ACC112 (cell line): ENCODE results near the gene AGPAT2.

ENCODE experiments used
- H2AFZ ChIP-seq: fragments of 200-600 bp; sonication (generic); one replicate; pipeline ENCODE4 v1.6.0; 2017; ENCODE audit warnings: antibody characterized with exemption, low read length; ENCODE audit not compliant: unreplicated experiment
- H3K27ac ChIP-seq: fragments of 200-600 bp; sonication (generic); 2 replicates; pipeline ENCODE4 v1.5.1; 2014; ENCODE audit warnings: low read depth, mild to moderate bottlenecking, antibody characterized with exemption, low read length, moderate library complexity
- H3K27me3 ChIP-seq: fragments of 200-600 bp; sonication (generic); 2 replicates; pipeline ENCODE4 v1.6.1; 2014; ENCODE audit warnings: mild to moderate bottlenecking, antibody characterized with exemption, low read length, moderate library complexity, mixed read lengths; ENCODE audit not compliant: insufficient read depth
- H3K36me3 ChIP-seq: fragments of 200-600 bp; sonication (generic); 2 replicates; pipeline ENCODE4 v1.6.1; 2016; ENCODE audit warnings: mild to moderate bottlenecking, antibody characterized with exemption, low read length, moderate library complexity, mixed read lengths; ENCODE audit not compliant: insufficient read depth
- H3K4me1 ChIP-seq: fragments of 200-600 bp; sonication (generic); one replicate; pipeline ENCODE4 v1.6.1; 2016; ENCODE audit warnings: low read length, mixed read lengths; ENCODE audit not compliant: insufficient read depth, unreplicated experiment, control insufficient read depth
- H3K4me3 ChIP-seq: fragments of 200-600 bp; sonication (generic); 2 replicates; pipeline ENCODE4 v1.5.1; 2014; ENCODE audit warnings: mild to moderate bottlenecking, low read depth, low read length
- H3K79me2 ChIP-seq: fragments of 200-600 bp; sonication (generic); one replicate; pipeline ENCODE4 v1.6.0; 2016; ENCODE audit warnings: low read length; ENCODE audit not compliant: control insufficient read depth, unreplicated experiment, insufficient read depth

The AGPAT2 gene

GRCh38 chr9:136665704-136666371 lies 21.4 kb downstream of the AGPAT2 start:
- Histone ChIP-seq H2AFZ (peak overlapping the region; percentile 50), H3K4me1 (peaks cover 2% of the 10 kb centered on the region), H3K27me3 (no peaks in the 10 kb centered on the region), H3K27ac (no peak overlapping the region), H3K4me3 (peak overlapping the region; percentile 74), H3K79me2 (no peaks in the 10 kb centered on the region), H3K36me3 (no peaks in the 10 kb centered on the region)

- Histone ChIP-seq H3K4me3 (peak overlapping the region; percentile 74), H3K27ac (no peak overlapping the region), H3K36me3 (no peaks in the 10 kb centered on the region), H3K79me2 (no peaks in the 10 kb centered on the region), H2AFZ (no peak overlapping the region), H3K27me3 (no peaks in the 10 kb centered on the region), H3K4me1 (no peaks in the 10 kb centered on the region)
Measured at GRCh38 chr9:136665111-136665703, 22.1 kb downstream of the AGPAT2 start.

GRCh38 chr9:136664000-136664915 lies 23.0 kb downstream of the AGPAT2 start:
- peaks cover 2% of the 10 kb centered on the region; the same call in 1 of the 2 replicates for H3K27me3 ChIP-seq
- H3K4me3 ChIP-seq = no peak overlapping the region
- no peak overlapping the region for H2AFZ ChIP-seq
- no peak overlapping the region for H3K27ac ChIP-seq
- H3K4me1 ChIP-seq = no peaks in the 10 kb centered on the region
- no peaks in the 10 kb centered on the region for H3K79me2 ChIP-seq
- no peaks in the 10 kb centered on the region for H3K36me3 ChIP-seq

- Histone ChIP-seq H3K79me2 (no peaks in the 10 kb centered on the region), H3K4me3 (no peak within 1 kb of the TSS), H3K27me3 (peaks cover 15% of the 10 kb centered on the region; the same call in 1 of the 2 replicates), H2AFZ (no peak within 1 kb of the TSS), H3K4me1 (no peaks in the 10 kb centered on the region), H3K36me3 (no peaks in the 10 kb centered on the region), H3K27ac (no peak within 1 kb of the TSS)
Measured at GRCh38 chr9:136662656-136663581, 24.3 kb downstream of the AGPAT2 start, which contains the start of gene EGFL7. Gene EGFL7, plus strand, starts transcription at chr9:136662916. Its CDS starts 5,367 bp downstream, at chr9:136668283.

- Histone ChIP-seq H3K27me3 (peaks cover 15% of the 10 kb centered on the region; the same call in 1 of the 2 replicates), H3K27ac (no peak overlapping the region)
Measured at GRCh38 chr9:136662326-136662655, 25.0 kb downstream of the AGPAT2 start.

GRCh38 chr9:136661641-136662325 lies 25.5 kb downstream of the AGPAT2 start:
- Histone ChIP-seq H3K27me3 (peaks cover 15% of the 10 kb centered on the region; the same call in 1 of the 2 replicates), H3K79me2 (no peaks in the 10 kb centered on the region), H3K36me3 (no peaks in the 10 kb centered on the region), H3K4me3 (no peak overlapping the region), H3K27ac (no peak overlapping the region), H2AFZ (no peak overlapping the region), H3K4me1 (no peaks in the 10 kb centered on the region)

More at GRCh38 chr9:136662326-136662655, 25.0 kb downstream of the AGPAT2 start:
- H3K4me3 ChIP-seq = no peak overlapping the region
- H3K36me3 ChIP-seq = no peaks in the 10 kb centered on the region
- no peaks in the 10 kb centered on the region for H3K4me1 ChIP-seq
- no peak overlapping the region for H2AFZ ChIP-seq
- H3K79me2 ChIP-seq = no peaks in the 10 kb centered on the region

GRCh38 chr9:136660971-136661550 lies 26.2 kb downstream of the AGPAT2 start:
- H3K27me3 ChIP-seq = peaks cover 15% of the 10 kb centered on the region; the same call in 1 of the 2 replicates
- H2AFZ ChIP-seq = no peak overlapping the region
- no peak overlapping the region for H3K27ac ChIP-seq
- H3K79me2 ChIP-seq = no peaks in the 10 kb centered on the region
- no peaks in the 10 kb centered on the region for H3K36me3 ChIP-seq
- H3K4me1 ChIP-seq = peaks cover 2% of the 10 kb centered on the region
- no peak overlapping the region for H3K4me3 ChIP-seq

GRCh38 chr9:136659861-136660784 lies 27.1 kb downstream of the AGPAT2 start:
- peaks cover 15% of the 10 kb centered on the region; the same call in 1 of the 2 replicates for H3K27me3 ChIP-seq
- no peaks in the 10 kb centered on the region for H3K36me3 ChIP-seq
- no peaks in the 10 kb centered on the region for H3K79me2 ChIP-seq
- no peak overlapping the region for H3K27ac ChIP-seq
- H2AFZ ChIP-seq = no peak overlapping the region
- no peak overlapping the region for H3K4me3 ChIP-seq
- H3K4me1 ChIP-seq = peaks cover 8% of the 10 kb centered on the region
